Ovary (tissue), 9 donors: ENCODE data around the gene ST8SIA4. TPM values are rescaled to one million over a fixed set of nuclear protein-coding genes. Genes with fewer than 3 reads are reported as not detected.

Experiments used
- DNase-seq, 5 donors: peaks; one replicate each; pipeline ENCODE4 v3.0.0-alpha.2; 2019 to 2020
- H3K27ac ChIP-seq, 2 donors: fragments of 200-600 bp; one replicate each; pipeline versions ENCODE4 v1.5.1 to v1.8.0; 2019 to 2022
- H3K27me3 ChIP-seq: fragments of 200-600 bp; one replicate; pipeline ENCODE4 v1.8.0; 2022
- H3K36me3 ChIP-seq: fragments of 200-600 bp; sonication (generic); one replicate; pipeline ENCODE4 v1.5.1; 2019
- H3K4me1 ChIP-seq: one replicate; pipeline ENCODE4 v1.8.1; 2013; ENCODE audit warnings: mild to moderate bottlenecking, moderate library complexity; ENCODE audit not compliant: insufficient read depth
- H3K4me3 ChIP-seq: fragments of 200-600 bp; sonication (generic); one replicate; pipeline ENCODE4 v1.5.1; 2017
- H3K9me3 ChIP-seq, 2 donors: fragments of 200-600 bp in 1 of 2; sonication (generic) in 1 of 2; one replicate each; pipeline versions ENCODE4 v1.5.1 to v1.8.1; 2013 to 2019; ENCODE audit warnings: mild to moderate bottlenecking in 1 of 2, moderate library complexity in 1 of 2
- EP300 ChIP-seq: sonication (generic); formaldehyde crosslinking; IDR thresholded peaks from one replicate; pipeline ENCODE4 v1.6.1; 2017; ENCODE audit warnings: antibody characterized with exemption
- POLR2A ChIP-seq: fragments of 450-650 bp; IDR thresholded peaks from one replicate; pipeline ENCODE4 v1.6.1; 2017; ENCODE audit warnings: antibody characterized with exemption, mild to moderate bottlenecking, moderate library complexity
- WGBS, 3 donors: extraction: QIAGEN DNeasy Blood & Tissue Kit in 1 of 3; methylation state at CpG; one replicate each; pipeline versions ENCODE4 v1.1.5 to v1.1.7; 2013 to 2017; 5-methylcytosine and 5-hydroxymethylcytosine counted together
- intact Hi-C, 4 donors: fragments of 100-400 bp; cut with DNase I; formaldehyde crosslinking; loops; one replicate each; pipeline versions ENCODE4 v1.11.0 to v1.15.1; 2022 to 2023
- polyA plus RNA-seq, 2 donors: library from polyadenylated mRNA; stranded (reverse); fragments of 200-250 nt in 1 of 2; fragments of 350-450 nt in 1 of 2; fragmentation: Illumina TruSeq in 1 of 2; extraction: RNeasy Lipid Tissue Mini Kit (QIAGEN cat#74804) in 1 of 2; gene quantifications; one replicate each; pipeline ENCODE4 v1.2.3, GENCODE V29; 2013 to 2014
- total RNA-seq, 7 donors: library from RNA; depleted of rRNA in 2 of 7; stranded (reverse); fragments of >200 nt in 2 of 7; fragmentation: NEBNext Ultra II Directional in 3 of 7; extraction: Animal tissue kit (Norgen Biotek cat#: 25700) in 3 of 7; gene quantifications; one replicate each; pipeline versions ENCODE4 v1.1.0 to v1.2.4, GENCODE V29; 2016 to 2023
- TF ChIP-seq, protein P1 (sequence below), 3 donors: fragments of 450-650 bp in 2 of 3; fragments of 200-600 bp in 1 of 3; IDR thresholded peaks; one replicate each; pipeline versions ENCODE4 v1.5.1 to v1.8.0; 2016 to 2022; ENCODE audit warnings: antibody characterized with exemption in 3 of 3, mild to moderate bottlenecking in 1 of 3
- donor health status: DM: no; HTN: no; CAD: no; lungs with moderate emphysema.
- donor health status: DM: no; HTN: no; CAD: no.
- donor health status: Bipolar disorder and iron deficiency.
- donor health status: DM: yes; HTN: yes; CAD: no.
- donor health status: DM: no; HTN: no; CAD: no.
- donor health status: DM: yes; HTN: yes; CAD: no.

The ST8SIA4 gene
- total and polyA plus RNA-seq, 9 donors: 0.61 to 3.5 (median 1.9) TPM

- 81 to 94% (median 86%) methylated on average over 3 of the region's 3 CpGs for WGBS, 3 donors
- H3K4me1 ChIP-seq: no peaks in the 10 kb centered on the region
- TF ChIP-seq, protein P1, sequence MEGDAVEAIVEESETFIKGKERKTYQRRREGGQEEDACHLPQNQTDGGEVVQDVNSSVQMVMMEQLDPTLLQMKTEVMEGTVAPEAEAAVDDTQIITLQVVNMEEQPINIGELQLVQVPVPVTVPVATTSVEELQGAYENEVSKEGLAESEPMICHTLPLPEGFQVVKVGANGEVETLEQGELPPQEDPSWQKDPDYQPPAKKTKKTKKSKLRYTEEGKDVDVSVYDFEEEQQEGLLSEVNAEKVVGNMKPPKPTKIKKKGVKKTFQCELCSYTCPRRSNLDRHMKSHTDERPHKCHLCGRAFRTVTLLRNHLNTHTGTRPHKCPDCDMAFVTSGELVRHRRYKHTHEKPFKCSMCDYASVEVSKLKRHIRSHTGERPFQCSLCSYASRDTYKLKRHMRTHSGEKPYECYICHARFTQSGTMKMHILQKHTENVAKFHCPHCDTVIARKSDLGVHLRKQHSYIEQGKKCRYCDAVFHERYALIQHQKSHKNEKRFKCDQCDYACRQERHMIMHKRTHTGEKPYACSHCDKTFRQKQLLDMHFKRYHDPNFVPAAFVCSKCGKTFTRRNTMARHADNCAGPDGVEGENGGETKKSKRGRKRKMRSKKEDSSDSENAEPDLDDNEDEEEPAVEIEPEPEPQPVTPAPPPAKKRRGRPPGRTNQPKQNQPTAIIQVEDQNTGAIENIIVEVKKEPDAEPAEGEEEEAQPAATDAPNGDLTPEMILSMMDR (IDR thresholded peaks at IDR 0.05): no peak
- TF ChIP-seq EP300 (no peak), POLR2A (no peak)
- no peak for DNase-seq
- no peaks in the 10 kb centered on the region for H3K9me3 ChIP-seq
- H3K27ac ChIP-seq: no peak overlapping the region
- intact Hi-C loops: no loop called here
- no peak overlapping the region for H3K4me3 ChIP-seq
- H3K36me3 ChIP-seq: no peaks in the 10 kb centered on the region
- no peaks in the 10 kb centered on the region for H3K27me3 ChIP-seq
Measured at GRCh38 chr5:100852988-100853449, 50.1 kb downstream of the ST8SIA4 start.

GRCh38 chr5:100852051-100852450 lies 51.0 kb downstream of the ST8SIA4 start:
- H3K9me3 ChIP-seq: no peaks in the 10 kb centered on the region
- H3K36me3 ChIP-seq: no peaks in the 10 kb centered on the region
- no peaks in the 10 kb centered on the region for H3K4me1 ChIP-seq
- intact Hi-C loops: no loop called here
- DNase-seq: no peak
- TF ChIP-seq, protein P1 (IDR thresholded peaks at IDR 0.05): no peak
- TF ChIP-seq EP300 (no peak), POLR2A (no peak)
- H3K4me3 ChIP-seq: no peak overlapping the region
- WGBS, 3 donors: 96 to 97% (median 97%) methylated on average over 8 of the region's 8 CpGs
- H3K27me3 ChIP-seq: no peaks in the 10 kb centered on the region
- H3K27ac ChIP-seq: no peak overlapping the region

- no peaks in the 10 kb centered on the region for H3K4me1 ChIP-seq
- TF ChIP-seq EP300 (no peak), POLR2A (no peak)
- TF ChIP-seq, protein P1 (IDR thresholded peaks at IDR 0.05): no peak
- H3K27ac ChIP-seq: no peak overlapping the region
- no peak overlapping the region for H3K4me3 ChIP-seq
- no peaks in the 10 kb centered on the region for H3K36me3 ChIP-seq
- 14 to 21% (median 18%) methylated on average over 4 of the region's 4 CpGs for WGBS, 3 donors
- intact Hi-C loops: no loop called here
- H3K9me3 ChIP-seq: no peaks in the 10 kb centered on the region
- DNase-seq: no peak
- no peaks in the 10 kb centered on the region for H3K27me3 ChIP-seq
Measured at GRCh38 chr5:100846772-100847171, 56.3 kb downstream of the ST8SIA4 start.

DNA sequence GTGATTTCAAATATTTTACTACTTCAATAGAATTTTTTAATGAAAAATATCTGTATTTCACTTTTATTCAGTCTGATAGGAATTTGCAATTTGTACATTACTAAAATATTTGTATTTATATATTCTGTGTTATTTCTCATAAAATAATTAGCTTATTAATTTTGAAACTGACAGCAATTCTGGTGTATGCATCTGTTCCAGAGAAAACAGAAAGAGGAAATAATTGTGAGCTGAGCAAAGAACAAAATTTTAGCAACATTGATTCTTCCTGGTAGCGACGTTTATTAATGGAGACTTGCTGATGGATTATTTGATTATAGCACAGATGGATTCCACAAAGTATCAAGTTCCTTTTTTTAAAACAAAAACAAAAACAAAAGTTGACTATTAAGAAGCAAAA lies 61.0 kb downstream of the ST8SIA4 start:
- 49 to 65% (median 55%) methylated on average over 2 of the region's 2 CpGs for WGBS, 3 donors

More for the DNA sequence above, 61.0 kb downstream of the ST8SIA4 start:
- intact Hi-C loops: no loop called here
- Histone ChIP-seq H3K4me1 (no peaks in the 10 kb centered on the region), H3K27ac (no peak overlapping the region), H3K36me3 (no peaks in the 10 kb centered on the region), H3K9me3 (no peaks in the 10 kb centered on the region), H3K27me3 (no peaks in the 10 kb centered on the region), H3K4me3 (no peak overlapping the region)
- DNase-seq: no peak
- TF ChIP-seq, protein P1 (IDR thresholded peaks at IDR 0.05): no peak
- no peak for TF ChIP-seq EP300
- TF ChIP-seq POLR2A: no peak
